Prostate gland (tissue), 2 donors: Measurements from ENCODE around the gene FBXL4.

Experiments used
- CTCF ChIP-seq, 4 experiments: fragments of 200-600 bp in 2 of 4; fragments of 450-650 bp in 2 of 4; sonication (generic) in 2 of 4; IDR thresholded peaks; 1 replicate in 3 of 4; 2 replicates in 1 of 4; pipeline ENCODE4 v1.5.1; 2016 to 2019; ENCODE audit warnings: antibody characterized with exemption in 4 of 4, mild to moderate bottlenecking in 2 of 4, moderate library complexity in 2 of 4
- POLR2A ChIP-seq: fragments of 450-650 bp; IDR thresholded peaks from one replicate; pipeline ENCODE4 v1.6.1; 2016; ENCODE audit warnings: antibody characterized with exemption, mild to moderate bottlenecking

DNA sequence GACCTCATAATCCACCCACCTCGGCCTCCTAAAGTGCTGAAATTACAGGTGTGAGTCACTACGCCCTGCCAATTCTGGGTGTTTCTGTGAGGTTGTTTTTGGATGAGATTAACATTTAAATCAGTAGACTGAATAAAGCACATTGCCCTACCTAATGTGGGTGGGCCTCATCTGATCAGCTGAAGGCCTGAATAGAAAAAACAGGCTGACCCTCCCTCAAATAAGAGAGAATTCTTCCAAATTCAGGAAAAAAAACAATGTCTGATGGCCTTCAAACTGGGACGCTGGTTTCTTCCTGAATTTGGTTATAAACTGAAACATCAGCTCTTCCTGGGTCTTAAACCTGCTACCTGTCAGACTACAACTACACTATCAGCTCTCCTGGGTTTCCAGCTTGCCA, 62.4 kb downstream of the FBXL4 start:
- TF ChIP-seq POLR2A = no peak
- TF ChIP-seq CTCF (IDR thresholded peaks at IDR 0.05) = no peak
